Testis (tissue), 2 donors: ENCODE measurements around the gene EIF3F.

Source experiments
- POLR2A ChIP-seq: fragments of 450-650 bp; IDR thresholded peaks from one replicate; pipeline ENCODE4 v1.6.1; 2017; ENCODE audit warnings: antibody characterized with exemption, mild to moderate bottlenecking, moderate library complexity
- TF ChIP-seq, protein P1 (sequence below), 3 experiments: fragments of 450-650 bp in 2 of 3; fragments of 200-600 bp in 1 of 3; sonication (generic) in 1 of 3; IDR thresholded peaks; one replicate each; pipeline ENCODE4 v1.5.1; 2016 to 2019; ENCODE audit warnings: antibody characterized with exemption in 3 of 3, mild to moderate bottlenecking in 2 of 3, moderate library complexity in 1 of 3

DNA sequence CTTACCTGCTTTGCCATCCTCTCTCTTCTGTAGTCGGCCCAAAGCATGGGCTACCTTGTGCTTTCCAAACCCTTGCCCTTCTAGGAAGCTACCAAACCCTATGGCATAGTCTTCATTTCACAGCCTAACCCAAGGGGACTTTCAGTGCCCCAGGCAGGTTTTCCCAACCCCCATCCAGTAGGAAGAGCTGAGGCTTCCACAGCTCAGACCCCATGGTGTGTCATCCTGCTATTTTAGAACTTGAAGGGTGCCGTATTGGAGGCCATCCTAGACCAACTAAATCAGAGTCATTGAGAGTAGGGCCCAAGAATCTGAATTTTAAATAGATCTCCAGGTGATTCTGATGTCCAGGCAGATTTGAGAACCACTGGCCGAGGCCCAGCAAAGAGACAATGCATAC, 61.9 kb downstream of the EIF3F start:
- TF ChIP-seq, protein P1, sequence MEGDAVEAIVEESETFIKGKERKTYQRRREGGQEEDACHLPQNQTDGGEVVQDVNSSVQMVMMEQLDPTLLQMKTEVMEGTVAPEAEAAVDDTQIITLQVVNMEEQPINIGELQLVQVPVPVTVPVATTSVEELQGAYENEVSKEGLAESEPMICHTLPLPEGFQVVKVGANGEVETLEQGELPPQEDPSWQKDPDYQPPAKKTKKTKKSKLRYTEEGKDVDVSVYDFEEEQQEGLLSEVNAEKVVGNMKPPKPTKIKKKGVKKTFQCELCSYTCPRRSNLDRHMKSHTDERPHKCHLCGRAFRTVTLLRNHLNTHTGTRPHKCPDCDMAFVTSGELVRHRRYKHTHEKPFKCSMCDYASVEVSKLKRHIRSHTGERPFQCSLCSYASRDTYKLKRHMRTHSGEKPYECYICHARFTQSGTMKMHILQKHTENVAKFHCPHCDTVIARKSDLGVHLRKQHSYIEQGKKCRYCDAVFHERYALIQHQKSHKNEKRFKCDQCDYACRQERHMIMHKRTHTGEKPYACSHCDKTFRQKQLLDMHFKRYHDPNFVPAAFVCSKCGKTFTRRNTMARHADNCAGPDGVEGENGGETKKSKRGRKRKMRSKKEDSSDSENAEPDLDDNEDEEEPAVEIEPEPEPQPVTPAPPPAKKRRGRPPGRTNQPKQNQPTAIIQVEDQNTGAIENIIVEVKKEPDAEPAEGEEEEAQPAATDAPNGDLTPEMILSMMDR (IDR thresholded peaks at IDR 0.05) = no peak
- TF ChIP-seq POLR2A = no peak
